Smooth muscle cell (in vitro differentiated cells): Measurements from ENCODE around the gene COL6A5. TPM values are rescaled to one million over a fixed set of nuclear protein-coding genes. Genes with fewer than 3 reads are reported as not detected.

Source experiments
- DNase-seq: peaks from one replicate; lab custom pipeline; 2025; ENCODE audit not compliant: unreplicated experiment; lab: John Stamatoyannopoulos, UW
- H2AFZ ChIP-seq: fragments of 200-600 bp; sonication (generic); 2 replicates; pipeline ENCODE4 v1.6.0; 2016; ENCODE audit warnings: antibody characterized with exemption, low read depth, mild to moderate bottlenecking
- H3F3A ChIP-seq: fragments of 200-600 bp; sonication (generic); 2 replicates; pipeline ENCODE4 v1.6.0; 2017; ENCODE audit warnings: antibody characterized with exemption, low read depth
- H3K27ac ChIP-seq: fragments of 200-600 bp; sonication (generic); 2 replicates; pipeline ENCODE4 v1.5.1; 2016; ENCODE audit warnings: low read depth, mild to moderate bottlenecking
- H3K27me3 ChIP-seq: fragments of 200-600 bp; sonication (generic); 2 replicates; pipeline ENCODE4 v1.6.1; 2016; ENCODE audit warnings: low read depth, mild to moderate bottlenecking
- H3K36me3 ChIP-seq: fragments of 200-600 bp; sonication (generic); 2 replicates; pipeline ENCODE4 v1.5.1; 2016; ENCODE audit warnings: low read depth
- H3K4me1 ChIP-seq: fragments of 200-600 bp; sonication (generic); 2 replicates; pipeline ENCODE4 v1.5.1; 2016; ENCODE audit warnings: low read depth
- H3K4me2 ChIP-seq: fragments of 200-600 bp; sonication (generic); 2 replicates; pipeline ENCODE4 v1.6.0; 2016; ENCODE audit warnings: mild to moderate bottlenecking
- H3K4me3 ChIP-seq: fragments of 200-600 bp; sonication (generic); 2 replicates; pipeline ENCODE4 v1.5.1; 2016; ENCODE audit warnings: mild to moderate bottlenecking
- H3K79me2 ChIP-seq: fragments of 200-600 bp; sonication (generic); 2 replicates; pipeline ENCODE4 v1.6.0; 2016; ENCODE audit warnings: low read depth, mild to moderate bottlenecking
- H3K9ac ChIP-seq: fragments of 200-600 bp; sonication (generic); 2 replicates; pipeline ENCODE4 v1.6.0; 2016; ENCODE audit warnings: low read depth
- H3K9me3 ChIP-seq: fragments of 200-600 bp; sonication (generic); replicated peaks from 2 replicates; pipeline ENCODE4 v1.5.1; 2016; ENCODE audit warnings: low read depth
- H4K20me1 ChIP-seq: fragments of 200-600 bp; sonication (generic); 2 replicates; pipeline ENCODE4 v1.6.0; 2016; ENCODE audit warnings: low read depth
- CTCF ChIP-seq: fragments of 200-600 bp; sonication (generic); IDR thresholded peaks from 2 replicates; pipeline ENCODE4 v1.5.1; 2017; ENCODE audit warnings: borderline replicate concordance, mild to moderate bottlenecking, antibody characterized with exemption; ENCODE audit not compliant: insufficient read depth, poor library complexity, severe bottlenecking
- WGBS: methylation state at CpG from one replicate; pipeline ENCODE4 v1.1.7; 2016; ENCODE audit warnings: low lambda C conversion rate; 5-methylcytosine and 5-hydroxymethylcytosine counted together
- polyA plus RNA-seq: library from polyadenylated mRNA; unstranded; fragments of >200 nt; fragmentation: Nextera tagmentation; extraction: Ambion mirVana; gene quantifications from 2 replicates; pipeline ENCODE4 v1.2.1, GENCODE V29; 2016
- total RNA-seq: library from RNA; depleted of rRNA; stranded (reverse); fragments of >200 nt; gene quantifications from 2 replicates; pipeline ENCODE4 v1.2.3, GENCODE V29; 2014

The COL6A5 gene
- total and polyA plus RNA-seq, 2 experiments from 2014 or later: 1.2 TPM; not detected in 1

GRCh38 chr3:130392266-130392665, 46.8 kb downstream of the COL6A5 start:
- no peaks in the 10 kb centered on the region for H3F3A ChIP-seq
- H2AFZ ChIP-seq: no peak overlapping the region
- whole genome bisulfite sequencing: 100% methylated on average over 2 of the region's 2 CpGs
- no peak overlapping the region for H3K4me3 ChIP-seq
- no peak overlapping the region for H3K9ac ChIP-seq
- no peak for TF ChIP-seq CTCF
- DNase-seq: no peak
- H3K4me2 ChIP-seq: no peak overlapping the region
- H3K79me2 ChIP-seq: no peaks in the 10 kb centered on the region
- H3K9me3 ChIP-seq: no peaks in the 10 kb centered on the region
- H3K27me3 ChIP-seq: no peaks in the 10 kb centered on the region
- no peak overlapping the region for H3K27ac ChIP-seq
- no peaks in the 10 kb centered on the region for H3K4me1 ChIP-seq
- H4K20me1 ChIP-seq: no peaks in the 10 kb centered on the region
- H3K36me3 ChIP-seq: no peaks in the 10 kb centered on the region

GRCh38 chr3:130393594-130393993, 48.1 kb downstream of the COL6A5 start:
- H3F3A ChIP-seq: no peaks in the 10 kb centered on the region
- H3K27ac ChIP-seq: no peak overlapping the region
- 89% methylated on average over 3 of the region's 3 CpGs for WGBS
- no peaks in the 10 kb centered on the region for H3K27me3 ChIP-seq
- H4K20me1 ChIP-seq: no peaks in the 10 kb centered on the region
- H3K4me2 ChIP-seq: no peak overlapping the region
- no peak for TF ChIP-seq CTCF
- H3K36me3 ChIP-seq: no peaks in the 10 kb centered on the region
- H2AFZ ChIP-seq: no peak overlapping the region
- H3K9ac ChIP-seq: no peak overlapping the region
- H3K9me3 ChIP-seq: no peaks in the 10 kb centered on the region
- no peaks in the 10 kb centered on the region for H3K4me1 ChIP-seq
- H3K4me3 ChIP-seq: no peak overlapping the region
- H3K79me2 ChIP-seq: no peaks in the 10 kb centered on the region
- DNase-seq: no peak

- H4K20me1 ChIP-seq: no peaks in the 10 kb centered on the region
- no peak overlapping the region for H2AFZ ChIP-seq
- no peaks in the 10 kb centered on the region for H3K36me3 ChIP-seq
- H3F3A ChIP-seq: no peaks in the 10 kb centered on the region
- TF ChIP-seq CTCF: no peak
- peaks cover under 1% of the 10 kb centered on the region for H3K27me3 ChIP-seq
- no peak overlapping the region for H3K4me3 ChIP-seq
- no peaks in the 10 kb centered on the region for H3K9me3 ChIP-seq
- no peak for DNase-seq
- 82% methylated on average over 2 of the region's 2 CpGs for WGBS
- no peaks in the 10 kb centered on the region for H3K79me2 ChIP-seq
- H3K27ac ChIP-seq: peak overlapping the region; percentile 48
- no peak overlapping the region for H3K4me2 ChIP-seq
- no peaks in the 10 kb centered on the region for H3K4me1 ChIP-seq
- no peak overlapping the region for H3K9ac ChIP-seq
These were observed 49.9 kb downstream of the COL6A5 start for GRCh38 chr3:130395331-130395730.

- no peak for DNase-seq
- Histone ChIP-seq H3K79me2 (no peaks in the 10 kb centered on the region), H3K4me1 (no peaks in the 10 kb centered on the region), H3F3A (no peaks in the 10 kb centered on the region), H4K20me1 (no peaks in the 10 kb centered on the region), H3K27ac (peak overlapping the region; percentile 48), H2AFZ (no peak overlapping the region), H3K9me3 (no peaks in the 10 kb centered on the region), H3K27me3 (peaks cover 6% of the 10 kb centered on the region), H3K4me2 (peak overlapping the region; percentile 43), H3K9ac (no peak overlapping the region), H3K4me3 (no peak overlapping the region), H3K36me3 (no peaks in the 10 kb centered on the region)
- TF ChIP-seq CTCF: no peak
- WGBS: 9% methylated on average over 2 of the region's 2 CpGs
These were observed 50.4 kb downstream of the COL6A5 start for GRCh38 chr3:130395916-130396315.
